Midbrain (tissue), 1 donor: ENCODE data around the gene LINS1.

ENCODE experiments used
- DNase-seq: peaks from one replicate; lab custom pipeline; 2025; lab: John Stamatoyannopoulos, UW

Gene LINS1

GRCh38 chr15:100547961-100548360 lies 54.0 kb downstream of the LINS1 start:
- no peak for DNase-seq

- no peak for DNase-seq
These were observed 57.0 kb downstream of the LINS1 start for GRCh38 chr15:100544946-100545345.

- no peak for DNase-seq
These were observed 57.6 kb downstream of the LINS1 start for GRCh38 chr15:100544338-100544841.

GRCh38 chr15:100542290-100542689 lies 59.7 kb downstream of the LINS1 start:
- DNase-seq, result no peak

- DNase-seq, result no peak
These were observed 64.7 kb downstream of the LINS1 start for GRCh38 chr15:100537331-100537730.

- no peak for DNase-seq
These were observed 65.3 kb downstream of the LINS1 start for GRCh38 chr15:100536733-100537132.

- no peak for DNase-seq
These were observed 68.1 kb downstream of the LINS1 start for GRCh38 chr15:100533886-100534285.

- DNase-seq, result no peak
These were observed 70.1 kb downstream of the LINS1 start for GRCh38 chr15:100531823-100532327.

- no peak for DNase-seq
These were observed 70.8 kb downstream of the LINS1 start for GRCh38 chr15:100531204-100531603.

- no peak for DNase-seq
These were observed 72.4 kb downstream of the LINS1 start for GRCh38 chr15:100529556-100529955.

- DNase-seq, result no peak
These were observed 73.1 kb downstream of the LINS1 start, which contains the start of gene CERS3 for GRCh38 chr15:100528833-100529428. CERS3 (minus strand) TSS chr15:100528950; CDS start chr15:100501849, 27,101 bp downstream.

- DNase-seq, result peak; percentile 58
These were observed 75.9 kb downstream of the LINS1 start for GRCh38 chr15:100526027-100526481.

- DNase-seq, result no peak
These were observed 76.5 kb downstream of the LINS1 start for GRCh38 chr15:100525436-100525835.

- no peak for DNase-seq
These were observed 77.7 kb downstream of the LINS1 start for GRCh38 chr15:100524326-100524725.

- DNase-seq, result no peak
These were observed 80.1 kb downstream of the LINS1 start for GRCh38 chr15:100521907-100522306.

GRCh38 chr15:100520132-100520921 lies 81.7 kb downstream of the LINS1 start:
- DNase-seq, result no peak

GRCh38 chr15:100517846-100518245 lies 84.1 kb downstream of the LINS1 start:
- DNase-seq, result no peak
